Raji (cell line): ENCODE results near the gene DDX5.
A peak's percentile ranks its signal among the peaks of the same experiment; 100 is the strongest.

Experiments
- POLR2A ChIP-seq: IDR thresholded peaks from 2 replicates; pipeline ENCODE4 v1.6.1; 2011; ENCODE audit warnings: low read depth, low read length, control low read depth; ENCODE audit not compliant: insufficient read depth

Gene DDX5

DNA sequence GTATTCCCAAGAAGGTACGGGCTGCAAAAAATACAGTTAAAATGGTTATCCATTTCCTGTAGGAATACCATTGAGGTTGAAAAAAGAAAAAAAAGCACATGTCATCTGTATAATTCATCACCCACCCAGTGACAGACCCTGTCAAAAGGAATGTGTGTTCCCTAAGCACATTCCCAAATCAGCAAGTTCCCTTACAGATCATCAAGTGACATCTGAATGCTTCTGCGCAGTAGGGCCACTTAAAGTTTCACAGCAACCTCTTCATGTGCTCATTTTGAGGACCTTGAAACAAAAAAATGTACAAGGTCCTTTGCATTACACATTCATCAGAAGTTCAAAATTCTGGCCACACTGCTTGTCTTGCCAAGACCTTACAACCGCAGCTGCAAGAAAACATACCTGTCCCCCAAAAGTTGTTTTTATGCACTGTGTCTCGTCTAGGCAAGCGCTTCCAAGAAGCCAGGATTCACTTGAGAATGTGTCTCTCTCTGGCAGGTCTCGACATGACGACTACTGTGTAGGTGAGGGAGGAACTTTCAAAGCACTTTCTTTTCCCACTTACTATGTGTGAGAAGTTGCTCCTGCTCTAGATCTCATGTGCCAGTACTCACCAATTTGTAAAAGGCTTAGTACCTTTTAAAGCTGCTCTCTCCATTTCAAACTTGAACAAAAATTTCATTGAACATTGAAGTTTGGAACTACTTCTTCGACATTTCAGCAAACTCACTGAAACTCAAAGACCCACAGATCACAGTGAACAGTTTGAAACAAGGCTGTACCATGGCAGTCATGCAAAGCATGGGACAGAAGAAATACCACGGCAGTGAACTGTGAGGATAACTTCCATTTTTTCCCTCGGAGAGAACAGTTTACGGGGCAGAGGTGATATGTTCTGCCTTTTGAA, 5.0 kb downstream of the DDX5 start:
- no peak for TF ChIP-seq POLR2A

DNA sequence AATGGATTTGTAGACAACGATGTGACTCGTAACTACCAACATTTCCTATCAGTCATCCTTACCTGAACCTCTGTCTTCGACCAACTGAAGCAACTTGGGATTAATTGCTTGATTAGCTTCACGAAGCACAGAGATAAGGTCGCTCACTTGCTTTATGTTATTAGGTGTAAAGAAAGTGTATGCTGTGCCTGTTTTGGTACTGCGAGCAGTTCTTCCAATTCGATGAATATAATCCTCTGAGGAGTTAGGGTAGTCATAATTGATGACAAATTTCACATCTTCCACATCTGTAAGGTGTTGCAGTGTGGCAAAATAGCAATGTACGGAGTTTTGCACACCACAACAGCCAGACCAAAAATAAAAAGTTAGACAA, 5.6 kb downstream of the DDX5 start:
- no peak for TF ChIP-seq POLR2A

DNA sequence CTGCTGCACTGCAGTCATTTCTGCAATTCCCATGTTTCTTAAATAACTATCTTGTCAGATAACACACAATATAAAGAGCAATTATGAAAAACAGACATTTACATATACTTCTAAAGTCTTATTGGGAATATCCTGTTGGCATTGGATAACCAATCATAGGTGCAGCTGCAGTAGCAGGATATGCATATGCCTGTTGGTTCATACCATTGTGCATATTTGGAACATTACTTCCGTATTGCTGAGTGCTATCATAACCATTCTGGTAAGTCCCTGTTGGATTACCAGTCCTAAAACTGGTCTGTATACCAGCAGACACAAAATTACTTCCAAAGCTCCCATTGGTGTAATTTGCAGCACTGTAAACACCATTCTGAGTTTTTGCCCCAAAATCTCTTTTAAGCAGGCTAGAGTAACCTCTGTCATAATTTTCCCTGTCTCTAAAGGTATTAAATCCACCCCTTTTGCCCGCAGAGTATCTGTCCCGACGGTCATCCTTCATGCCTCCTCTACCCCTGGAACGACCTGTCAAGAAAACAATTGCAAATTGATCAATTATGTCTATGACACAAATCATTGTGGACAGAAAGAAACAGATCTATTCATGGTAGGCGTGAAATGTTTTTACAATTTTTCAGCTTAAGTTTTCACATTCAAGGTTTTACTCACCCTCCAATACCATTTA, 6.1 kb downstream of the DDX5 start:
- no peak for TF ChIP-seq POLR2A

- no peak for TF ChIP-seq POLR2A
These were observed 7.5 kb downstream of the DDX5 start for GRCh38 chr17:64498308-64499203.

DNA sequence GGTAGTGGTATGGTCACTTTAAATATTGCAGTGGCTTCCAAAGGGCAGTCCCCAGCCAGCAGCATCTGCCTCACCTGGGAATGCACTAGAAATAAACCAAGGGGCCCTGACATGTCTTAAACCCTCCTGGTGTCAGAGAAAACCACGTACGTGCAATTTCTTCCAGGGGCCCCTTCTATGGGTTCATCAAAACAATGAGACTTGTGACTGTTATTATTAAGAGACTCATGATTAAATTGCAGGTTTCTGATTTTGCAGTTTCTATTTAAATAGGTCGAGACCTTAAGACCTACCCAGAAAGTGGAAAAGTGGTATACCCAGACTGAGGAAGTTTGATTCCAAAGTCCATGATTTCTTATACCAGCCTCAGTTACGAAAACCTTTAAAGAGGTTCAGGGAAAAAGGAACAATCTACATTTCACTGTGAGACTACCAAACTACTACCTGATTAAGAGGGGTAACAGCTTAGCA, 8.5 kb downstream of the DDX5 start:
- TF ChIP-seq POLR2A = no peak

GRCh38 chr17:64496786-64497564, 9.1 kb downstream of the DDX5 start, which contains the start of gene POLG2:
Gene POLG2 (minus strand): TSS chr17:64497054. CDS start chr17:64496968, 86 bp downstream.
- peak; percentile 99 for TF ChIP-seq POLR2A

DNA sequence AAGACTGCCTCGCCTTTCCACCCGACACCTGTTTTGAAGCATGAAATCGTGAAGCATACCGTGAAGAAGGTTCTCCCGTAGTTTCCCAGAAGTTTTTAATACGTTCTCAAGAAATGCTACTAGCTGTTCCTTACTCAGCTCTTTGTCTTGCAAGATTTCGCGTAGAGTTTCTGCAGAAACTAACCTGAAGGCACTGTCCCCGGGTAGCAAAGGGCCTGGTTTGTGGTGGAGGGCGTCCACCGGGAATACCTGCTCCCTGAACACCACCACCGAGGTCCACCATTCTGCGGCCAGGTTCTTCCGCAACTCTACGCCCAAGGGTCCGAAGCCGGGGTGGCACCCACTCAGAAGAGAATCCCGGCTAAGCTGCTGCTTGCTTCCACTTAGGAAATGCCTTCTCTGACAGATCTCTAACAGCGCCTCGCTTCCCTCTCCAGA, 9.7 kb downstream of the DDX5 start:
- TF ChIP-seq POLR2A = no peak

DNA sequence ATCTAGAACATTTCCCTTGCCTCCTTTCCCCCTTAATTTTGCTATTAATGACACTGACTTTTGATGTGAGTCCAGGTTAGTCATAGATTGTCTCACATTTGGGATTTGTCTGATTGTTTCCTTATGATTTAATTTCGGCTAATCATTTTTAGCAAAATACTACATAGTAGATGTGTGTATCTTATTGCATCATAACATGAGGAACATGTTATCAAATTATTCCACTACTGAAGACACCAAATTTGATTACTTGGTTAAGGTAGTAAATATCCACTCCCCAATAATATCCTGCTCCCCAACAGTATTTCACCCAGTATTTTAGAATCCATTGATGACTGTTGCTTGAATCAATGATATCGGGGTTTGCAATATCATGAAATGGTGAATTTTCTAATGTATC, 12.0 kb downstream of the DDX5 start:
- no peak for TF ChIP-seq POLR2A

DNA sequence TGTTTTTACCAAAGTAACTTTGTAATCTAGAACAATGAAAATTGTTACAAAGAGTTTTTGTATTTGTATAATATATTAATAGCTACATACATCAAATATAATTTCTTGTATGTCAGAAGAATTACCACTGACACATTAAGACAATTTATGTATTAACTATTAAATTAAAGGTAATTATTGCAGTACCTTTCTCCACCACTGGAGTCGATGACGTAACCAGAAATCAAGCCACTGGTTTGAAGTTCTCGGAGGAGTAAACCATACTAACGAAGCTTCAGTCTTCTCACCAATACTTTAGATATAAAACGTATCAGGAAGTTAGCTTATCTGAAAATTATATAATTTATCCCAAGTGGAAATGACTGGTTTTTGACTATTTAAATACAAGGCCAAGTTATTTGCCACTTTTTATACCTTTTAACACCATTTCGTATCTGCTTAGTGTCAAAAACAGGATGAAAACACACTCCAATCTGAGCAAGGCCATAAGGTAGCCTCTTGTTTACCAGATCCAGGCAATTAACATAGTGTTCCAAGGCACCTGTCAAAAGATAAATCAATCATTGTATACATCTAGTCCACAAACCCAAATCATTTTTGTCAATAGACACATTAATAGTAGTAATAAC, 13.5 kb downstream of the DDX5 start:
- TF ChIP-seq POLR2A = no peak

DNA sequence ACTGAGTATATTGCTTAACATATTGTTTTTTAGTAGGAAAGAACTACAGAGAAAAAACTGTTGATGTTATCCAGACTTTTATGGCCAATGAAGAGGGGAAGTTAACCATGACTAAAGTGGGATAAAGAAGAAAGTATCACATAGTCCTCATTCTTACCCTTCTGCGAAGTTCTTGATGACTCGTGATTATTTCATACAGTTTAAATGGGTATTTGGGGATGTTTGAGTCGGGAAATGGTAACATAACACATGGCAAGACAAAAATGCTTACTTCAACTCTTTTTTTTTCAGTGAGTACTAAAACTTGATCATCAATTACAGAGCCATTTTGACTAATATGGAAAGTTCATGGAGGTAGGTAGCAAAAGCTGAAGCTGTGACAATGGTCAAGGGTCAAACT, 14.1 kb downstream of the DDX5 start:
- no peak for TF ChIP-seq POLR2A

- no peak for TF ChIP-seq POLR2A
These were observed 14.8 kb downstream of the DDX5 start for GRCh38 chr17:64491034-64491860.

DNA sequence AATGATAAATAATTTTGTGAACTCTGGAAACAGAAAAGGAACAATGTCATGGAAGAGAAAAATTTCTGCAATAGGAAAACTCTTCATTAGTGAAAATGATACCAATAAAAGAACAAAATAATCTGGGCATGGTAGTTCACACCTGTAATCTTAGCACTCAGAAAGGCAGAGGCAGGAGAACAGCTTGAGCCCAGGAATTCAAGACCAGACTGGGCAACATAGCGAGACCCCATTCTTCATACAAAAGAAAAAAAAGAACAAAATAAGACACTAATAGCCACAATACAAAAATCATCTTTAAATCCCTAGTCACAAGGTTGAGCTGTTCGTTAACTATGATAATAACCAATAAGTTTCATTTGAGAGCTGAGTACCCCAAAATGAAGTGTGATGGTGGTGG, 17.8 kb downstream of the DDX5 start:
- no peak for TF ChIP-seq POLR2A

GRCh38 chr17:64484380-64484779, 21.7 kb downstream of the DDX5 start:
- TF ChIP-seq POLR2A = no peak
